Erythroblast (primary cell): ENCODE measurements around the gene JAZF1.

Source experiments
- DNase-seq, 2 experiments: peaks; one replicate each; lab custom pipeline; 2025; lab: John Stamatoyannopoulos, UW
- GATA1 ChIP-seq: IDR thresholded peaks from 2 replicates; pipeline ENCODE4 v1.6.1; 2011; ENCODE audit warnings: low read depth, mild to moderate bottlenecking, control low read depth, low read length, moderate library complexity
- POLR2A ChIP-seq: IDR thresholded peaks from 2 replicates; pipeline ENCODE4 v1.6.1; 2011; ENCODE audit warnings: mild to moderate bottlenecking, low read length

JAZF1 gene

GRCh38 chr7:28068811-28069216 lies 111.8 kb downstream of the JAZF1 start:
- TF ChIP-seq POLR2A, result no peak
- no peak for TF ChIP-seq GATA1
- DNase-seq, result no peak

GRCh38 chr7:28067171-28067570 lies 113.4 kb downstream of the JAZF1 start:
- TF ChIP-seq POLR2A, result no peak
- no peak for TF ChIP-seq GATA1
- no peak for DNase-seq

- TF ChIP-seq GATA1 (no peak), POLR2A (no peak)
- DNase-seq, result no peak
These were observed 114.8 kb downstream of the JAZF1 start for GRCh38 chr7:28065721-28066285.

GRCh38 chr7:28065308-28065707 lies 115.3 kb downstream of the JAZF1 start:
- no peak for DNase-seq
- no peak for TF ChIP-seq POLR2A
- no peak for TF ChIP-seq GATA1

GRCh38 chr7:28064437-28064836 lies 116.2 kb downstream of the JAZF1 start:
- TF ChIP-seq POLR2A (no peak), GATA1 (no peak)
- DNase-seq, result no peak

- no peak for TF ChIP-seq POLR2A
- no peak for TF ChIP-seq GATA1
- peak; percentile 60 to 77 for DNase-seq
These were observed 118.2 kb downstream of the JAZF1 start for GRCh38 chr7:28062197-28062991.

- TF ChIP-seq GATA1, result no peak
- no peak for TF ChIP-seq POLR2A
- DNase-seq, result no peak
These were observed 118.8 kb downstream of the JAZF1 start for GRCh38 chr7:28061824-28062196.

- no peak for DNase-seq
- TF ChIP-seq POLR2A (no peak), GATA1 (no peak)
These were observed 120.1 kb downstream of the JAZF1 start for GRCh38 chr7:28060371-28060950.

GRCh38 chr7:28055161-28055544 lies 125.4 kb downstream of the JAZF1 start:
- DNase-seq, result no peak
- no peak for TF ChIP-seq POLR2A
- no peak for TF ChIP-seq GATA1

- TF ChIP-seq POLR2A (no peak), GATA1 (no peak)
- DNase-seq, result no peak
These were observed 125.9 kb downstream of the JAZF1 start for GRCh38 chr7:28054531-28055160.

GRCh38 chr7:28052933-28053332 lies 127.7 kb downstream of the JAZF1 start:
- DNase-seq, result no peak

GRCh38 chr7:28048694-28049093 lies 131.9 kb downstream of the JAZF1 start:
- TF ChIP-seq POLR2A (no peak), GATA1 (no peak)
- no peak for DNase-seq

More at GRCh38 chr7:28052933-28053332, 127.7 kb downstream of the JAZF1 start:
- TF ChIP-seq GATA1 (no peak), POLR2A (no peak)

GRCh38 chr7:28046035-28046434 lies 134.6 kb downstream of the JAZF1 start:
- TF ChIP-seq GATA1, result no peak
- TF ChIP-seq POLR2A, result no peak
- DNase-seq, result no peak

- no peak for DNase-seq
- TF ChIP-seq POLR2A (no peak), GATA1 (no peak)
These were observed 135.0 kb downstream of the JAZF1 start for GRCh38 chr7:28045592-28045991.

GRCh38 chr7:28044825-28045224 lies 135.8 kb downstream of the JAZF1 start:
- TF ChIP-seq GATA1 (no peak), POLR2A (no peak)
- DNase-seq, result no peak
